Breast epithelium (tissue), 4 donors: ENCODE data around the gene ACSS2. TPM values are rescaled to one million over a fixed set of nuclear protein-coding genes. Genes with fewer than 3 reads are reported as not detected.

ENCODE experiments used
- DNase-seq, 2 donors: peaks; one replicate each; pipeline ENCODE4 v3.0.0-alpha.2; 2019; ENCODE audit warnings: low spot score in 2 of 2
- H3K27ac ChIP-seq, 2 donors: fragments of 200-600 bp; sonication (generic) in 1 of 2; one replicate each; pipeline ENCODE4 v1.5.1; 2016 to 2019; ENCODE audit warnings: mild to moderate bottlenecking in 1 of 2
- H3K27me3 ChIP-seq, 2 donors: fragments of 200-600 bp; sonication (generic) in 1 of 2; one replicate each; pipeline versions ENCODE4 v1.5.1 to v1.6.0; 2017 to 2019; ENCODE audit warnings: control low read depth in 1 of 2, mild to moderate bottlenecking in 1 of 2
- H3K36me3 ChIP-seq: fragments of 200-600 bp; one replicate; pipeline ENCODE4 v1.5.1; 2019
- H3K4me1 ChIP-seq, 2 donors: fragments of 200-600 bp; sonication (generic); one replicate each; pipeline ENCODE4 v1.5.1; 2016 to 2019; ENCODE audit warnings: control low read depth in 1 of 2
- H3K4me3 ChIP-seq, 3 donors: fragments of 200-600 bp; sonication (generic); 1 replicate in 2 of 3; 2 replicates in 1 of 3; pipeline ENCODE4 v1.5.1; 2016 to 2019; ENCODE audit warnings: mild to moderate bottlenecking in 3 of 3, moderate library complexity in 2 of 3
- H3K9me3 ChIP-seq, 2 donors: fragments of 200-600 bp; sonication (generic) in 1 of 2; one replicate each; pipeline ENCODE4 v1.5.1; 2016 to 2019; ENCODE audit warnings: control low read depth in 1 of 2
- POLR2A ChIP-seq: fragments of 450-650 bp; IDR thresholded peaks from one replicate; pipeline ENCODE4 v1.6.1; 2016; ENCODE audit warnings: antibody characterized with exemption, mild to moderate bottlenecking, moderate library complexity
- POLR2AphosphoS5 ChIP-seq, 3 donors: sonication (generic); formaldehyde crosslinking; IDR thresholded peaks; one replicate each; pipeline ENCODE4 v1.6.1; 2017; ENCODE audit warnings: antibody characterized with exemption in 3 of 3
- intact Hi-C: fragments of 100-400 bp; cut with DNase I; formaldehyde crosslinking; loops from one replicate; pipeline ENCODE4 v1.15.1; 2023; ENCODE audit warnings: low total_unique reads
- total RNA-seq, 3 donors: library from RNA; depleted of rRNA; stranded (reverse); fragments of >200 nt; gene quantifications; one replicate each; pipeline ENCODE4 v1.1.0, GENCODE V29; 2016
- TF ChIP-seq, protein P1 (sequence below), 3 donors: fragments of 450-650 bp; IDR thresholded peaks; one replicate each; pipeline ENCODE4 v1.5.1; 2016 to 2017; ENCODE audit warnings: antibody characterized with exemption in 3 of 3, mild to moderate bottlenecking in 3 of 3, moderate library complexity in 3 of 3

ACSS2 gene
- total RNA-seq, 3 donors from 2014 or later, result 70.1 to 137 (median 71.1) TPM

DNA sequence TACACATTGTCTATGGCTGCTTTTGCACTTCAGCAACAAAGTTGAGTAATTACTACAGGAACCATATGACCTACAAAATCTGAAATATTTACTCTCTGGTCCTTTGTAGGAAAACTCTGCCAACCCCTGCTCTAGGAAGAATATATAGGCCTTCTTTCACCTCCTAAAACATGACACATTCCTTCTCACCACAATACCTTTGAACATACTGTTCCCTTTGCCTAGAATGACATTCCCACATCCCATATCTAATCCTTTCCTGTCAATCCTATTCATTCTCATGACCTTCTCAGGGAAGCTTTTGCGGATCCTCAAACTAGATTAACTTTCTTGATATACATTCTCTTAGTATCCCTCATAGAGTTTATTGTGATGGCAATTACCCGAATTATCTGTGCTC is 33.0 kb upstream of the ACSS2 start:
- no peak overlapping the region for H3K4me3 ChIP-seq
- no peaks in the 10 kb centered on the region for H3K36me3 ChIP-seq
- DNase-seq, result no peak
- no peak for TF ChIP-seq POLR2AphosphoS5 (IDR thresholded peaks at IDR 0.05)
- H3K9me3 ChIP-seq, result no peaks in the 10 kb centered on the region
- intact Hi-C loops, result no loop called here
- H3K27me3 ChIP-seq, result no peaks in the 10 kb centered on the region
- no peaks in the 10 kb centered on the region for H3K4me1 ChIP-seq
- no peak overlapping the region for H3K27ac ChIP-seq

DNA sequence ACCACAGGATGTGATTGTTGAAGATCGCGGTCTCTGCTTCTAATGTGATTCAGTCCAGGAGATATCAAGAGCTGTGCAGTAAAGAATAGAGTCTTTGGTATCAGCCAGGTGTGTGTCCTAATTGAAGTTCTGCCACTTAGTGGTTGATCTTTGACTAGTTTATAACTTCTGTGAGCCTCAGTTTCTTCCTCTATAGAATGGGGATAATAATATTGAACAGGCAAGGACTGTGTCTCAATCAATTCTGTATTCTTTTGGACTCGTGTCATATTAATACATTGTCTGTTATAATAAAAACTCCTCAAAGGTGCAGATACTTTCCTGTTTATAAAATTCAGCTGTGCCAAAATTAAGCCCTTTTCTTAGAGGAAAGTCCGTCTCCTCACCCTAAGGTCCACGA is 27.8 kb upstream of the ACSS2 start:
- intact Hi-C loops, result no loop called here
- Histone ChIP-seq H3K9me3 (no peaks in the 10 kb centered on the region), H3K4me3 (no peak overlapping the region), H3K36me3 (no peaks in the 10 kb centered on the region), H3K27me3 (no peaks in the 10 kb centered on the region), H3K27ac (no peak overlapping the region), H3K4me1 (no peaks in the 10 kb centered on the region)
- DNase-seq, result no peak
- TF ChIP-seq, protein P1, sequence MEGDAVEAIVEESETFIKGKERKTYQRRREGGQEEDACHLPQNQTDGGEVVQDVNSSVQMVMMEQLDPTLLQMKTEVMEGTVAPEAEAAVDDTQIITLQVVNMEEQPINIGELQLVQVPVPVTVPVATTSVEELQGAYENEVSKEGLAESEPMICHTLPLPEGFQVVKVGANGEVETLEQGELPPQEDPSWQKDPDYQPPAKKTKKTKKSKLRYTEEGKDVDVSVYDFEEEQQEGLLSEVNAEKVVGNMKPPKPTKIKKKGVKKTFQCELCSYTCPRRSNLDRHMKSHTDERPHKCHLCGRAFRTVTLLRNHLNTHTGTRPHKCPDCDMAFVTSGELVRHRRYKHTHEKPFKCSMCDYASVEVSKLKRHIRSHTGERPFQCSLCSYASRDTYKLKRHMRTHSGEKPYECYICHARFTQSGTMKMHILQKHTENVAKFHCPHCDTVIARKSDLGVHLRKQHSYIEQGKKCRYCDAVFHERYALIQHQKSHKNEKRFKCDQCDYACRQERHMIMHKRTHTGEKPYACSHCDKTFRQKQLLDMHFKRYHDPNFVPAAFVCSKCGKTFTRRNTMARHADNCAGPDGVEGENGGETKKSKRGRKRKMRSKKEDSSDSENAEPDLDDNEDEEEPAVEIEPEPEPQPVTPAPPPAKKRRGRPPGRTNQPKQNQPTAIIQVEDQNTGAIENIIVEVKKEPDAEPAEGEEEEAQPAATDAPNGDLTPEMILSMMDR (IDR thresholded peaks at IDR 0.05), result no peak
- no peak for TF ChIP-seq POLR2A
- TF ChIP-seq POLR2AphosphoS5 (IDR thresholded peaks at IDR 0.05), result no peak

DNA sequence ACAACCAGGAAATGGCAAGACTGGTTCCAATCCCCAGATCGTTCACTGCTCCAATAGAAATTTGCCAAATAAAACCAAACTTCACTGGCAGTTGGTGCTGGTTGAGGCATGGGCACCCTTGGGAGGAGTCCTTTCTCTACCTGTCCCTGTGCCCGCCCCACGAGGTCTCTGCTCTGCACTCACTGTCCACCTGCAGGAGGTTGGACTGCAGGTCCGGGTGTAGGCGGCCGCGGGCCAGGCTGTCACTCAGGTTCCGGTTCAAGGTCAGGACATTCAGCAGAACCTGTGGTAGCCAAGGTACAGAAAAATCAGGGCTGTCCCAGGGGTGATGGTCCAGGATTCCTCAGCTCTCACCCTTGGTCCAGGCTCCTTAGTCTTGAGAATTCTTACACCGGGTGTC is 26.6 kb upstream of the ACSS2 start:
- Histone ChIP-seq H3K27me3 (no peaks in the 10 kb centered on the region), H3K4me1 (no peaks in the 10 kb centered on the region), H3K27ac (no peak overlapping the region), H3K9me3 (no peaks in the 10 kb centered on the region), H3K36me3 (no peaks in the 10 kb centered on the region), H3K4me3 (no peak overlapping the region)
- no peak for DNase-seq
- no peak for TF ChIP-seq POLR2A
- TF ChIP-seq, protein P1 (IDR thresholded peaks at IDR 0.05), result no peak
- TF ChIP-seq POLR2AphosphoS5 (IDR thresholded peaks at IDR 0.05), result no peak
- intact Hi-C loops, result no loop called here

DNA sequence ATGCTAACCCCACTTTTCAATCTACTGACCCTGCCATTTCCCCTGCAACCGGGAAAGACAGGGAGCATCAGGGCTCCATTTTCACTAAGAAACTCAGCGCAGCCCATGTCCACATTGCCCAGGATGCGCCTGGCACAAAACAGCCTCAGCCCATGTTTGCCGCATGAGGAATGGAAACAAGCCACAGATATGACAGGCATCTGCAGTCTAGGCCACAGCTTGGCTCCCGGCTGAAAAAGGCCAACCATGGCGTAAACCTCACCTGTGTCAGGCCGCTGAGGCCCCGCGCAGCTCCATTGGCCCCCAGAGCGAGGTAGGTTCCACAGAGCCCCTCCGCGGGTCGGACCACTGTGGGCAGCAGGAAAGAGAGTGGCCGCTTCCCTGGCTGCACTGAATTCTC is 25.4 kb upstream of the ACSS2 start:
- TF ChIP-seq, protein P1 (IDR thresholded peaks at IDR 0.05), result no peak
- no peak for TF ChIP-seq POLR2AphosphoS5 (IDR thresholded peaks at IDR 0.05)
- TF ChIP-seq POLR2A, result no peak
- Histone ChIP-seq H3K27ac (peak overlapping the region in 1 of 2 donors; percentile 25), H3K27me3 (no peaks in the 10 kb centered on the region), H3K9me3 (no peaks in the 10 kb centered on the region), H3K4me3 (no peak overlapping the region), H3K4me1 (no peaks in the 10 kb centered on the region), H3K36me3 (no peaks in the 10 kb centered on the region)
- intact Hi-C loops, result no loop called here
- peak in 1 of 2 donors; percentile 65 for DNase-seq

DNA sequence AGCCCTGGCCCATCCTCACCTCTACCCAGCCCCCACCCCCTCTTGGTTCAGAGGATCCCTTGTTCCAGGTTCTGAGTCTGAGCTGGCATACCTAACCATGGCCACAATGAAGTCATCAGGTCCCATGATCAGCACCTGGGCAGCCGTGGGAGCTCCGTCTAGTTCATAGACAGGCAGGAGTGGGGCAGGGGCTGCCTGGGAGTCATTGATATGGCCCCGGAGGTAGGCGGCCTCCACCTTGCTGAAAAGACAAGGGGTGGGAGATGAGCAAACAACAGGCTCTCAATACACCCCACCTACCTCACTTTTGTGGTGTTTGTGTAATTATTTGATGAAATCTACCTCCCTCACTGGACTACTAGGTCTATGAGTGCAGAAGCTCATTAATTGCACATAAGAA is 24.1 kb upstream of the ACSS2 start:
- no peak for DNase-seq
- H3K4me3 ChIP-seq, result no peak overlapping the region
- H3K27ac ChIP-seq, result no peak overlapping the region
- H3K27me3 ChIP-seq, result no peaks in the 10 kb centered on the region
- no peaks in the 10 kb centered on the region for H3K36me3 ChIP-seq
- H3K9me3 ChIP-seq, result no peaks in the 10 kb centered on the region
- TF ChIP-seq, protein P1 (IDR thresholded peaks at IDR 0.05), result no peak
- TF ChIP-seq POLR2A, result no peak
- no peak for TF ChIP-seq POLR2AphosphoS5 (IDR thresholded peaks at IDR 0.05)
- intact Hi-C loops, result no loop called here
- no peaks in the 10 kb centered on the region for H3K4me1 ChIP-seq

DNA sequence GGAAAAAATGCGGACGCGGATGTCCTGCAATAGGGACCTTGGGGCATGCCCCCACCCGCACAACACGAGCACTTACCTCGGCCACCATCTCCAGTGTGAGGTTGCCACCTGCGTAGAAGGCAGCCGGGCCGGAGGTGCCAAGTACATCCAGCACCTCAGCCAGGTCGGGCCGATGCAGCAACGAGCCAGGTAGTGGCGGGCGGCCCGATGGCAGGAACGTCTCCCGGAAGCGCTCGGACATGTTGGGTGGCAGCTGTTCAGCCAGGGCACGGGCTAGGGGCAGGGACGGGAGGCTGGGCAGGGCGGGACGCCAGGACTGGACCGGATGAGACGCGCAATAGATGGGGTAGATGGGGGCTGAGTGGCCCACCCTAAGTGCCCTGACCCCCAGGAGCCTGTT is 17.0 kb upstream of the ACSS2 start:
- no peak for TF ChIP-seq POLR2A
- no peak for TF ChIP-seq POLR2AphosphoS5 (IDR thresholded peaks at IDR 0.05)
- TF ChIP-seq, protein P1 (IDR thresholded peaks at IDR 0.05), result no peak
- Histone ChIP-seq H3K4me1 (no peaks in the 10 kb centered on the region), H3K9me3 (no peaks in the 10 kb centered on the region), H3K36me3 (no peaks in the 10 kb centered on the region), H3K4me3 (no peak overlapping the region), H3K27me3 (no peaks in the 10 kb centered on the region), H3K27ac (no peak overlapping the region)
- intact Hi-C loops, result no loop called here
- no peak for DNase-seq
